Measurements from ENCODE around the gene PIP5KL1. TPM values are rescaled to one million over a fixed set of nuclear protein-coding genes. Genes with fewer than 3 reads are reported as not detected.

The PIP5KL1 gene
- total RNA-seq, 1 experiment from 2014 or later: 5.1 TPM

GRCh38 chr9:127918183-127919107 is 12.1 kb downstream of the PIP5KL1 start:
- Histone ChIP-seq H3F3A (ENCODE audit: low read length, unreplicated experiment) (no peaks in the 10 kb centered on the region), H3K4me3 (ENCODE audit: low read length) (no peak overlapping the region), H3K9me2 (replicated peaks; ENCODE audit: low read length) (no peaks in the 10 kb centered on the region), H3K4me2 (ENCODE audit: low read length) (peak overlapping the region; percentile 49), H3K9me3 (ENCODE audit: low read length) (no peaks in the 10 kb centered on the region), H3K9ac (ENCODE audit: low read length) (peak overlapping the region; percentile 65), H3K27ac (ENCODE audit: low read length) (peak overlapping the region; percentile 95), H4K20me1 (ENCODE audit: low read length) (no peaks in the 10 kb centered on the region), H3K79me2 (ENCODE audit: low read length) (peaks cover 19% of the 10 kb centered on the region), H3K36me3 (ENCODE audit: low read depth, low read length) (no peaks in the 10 kb centered on the region), H3K4me1 (ENCODE audit: insufficient read depth, low read length) (peaks cover 46% of the 10 kb centered on the region), H3K27me3 (ENCODE audit: low read length) (no peaks in the 10 kb centered on the region), H2AFZ (ENCODE audit: low read length) (no peak overlapping the region)
- intact Hi-C loops (cut with micrococcal nuclease): loop anchor here (5.0 to 10.0 kb wide), 2 partner anchors 41 to 344 kb away; partner anchors contain the start of gene AK1
- POLR2A ChIA-PET (ENCODE audit: unreplicated experiment): no interaction called here
- TF ChIP-seq, protein P1, sequence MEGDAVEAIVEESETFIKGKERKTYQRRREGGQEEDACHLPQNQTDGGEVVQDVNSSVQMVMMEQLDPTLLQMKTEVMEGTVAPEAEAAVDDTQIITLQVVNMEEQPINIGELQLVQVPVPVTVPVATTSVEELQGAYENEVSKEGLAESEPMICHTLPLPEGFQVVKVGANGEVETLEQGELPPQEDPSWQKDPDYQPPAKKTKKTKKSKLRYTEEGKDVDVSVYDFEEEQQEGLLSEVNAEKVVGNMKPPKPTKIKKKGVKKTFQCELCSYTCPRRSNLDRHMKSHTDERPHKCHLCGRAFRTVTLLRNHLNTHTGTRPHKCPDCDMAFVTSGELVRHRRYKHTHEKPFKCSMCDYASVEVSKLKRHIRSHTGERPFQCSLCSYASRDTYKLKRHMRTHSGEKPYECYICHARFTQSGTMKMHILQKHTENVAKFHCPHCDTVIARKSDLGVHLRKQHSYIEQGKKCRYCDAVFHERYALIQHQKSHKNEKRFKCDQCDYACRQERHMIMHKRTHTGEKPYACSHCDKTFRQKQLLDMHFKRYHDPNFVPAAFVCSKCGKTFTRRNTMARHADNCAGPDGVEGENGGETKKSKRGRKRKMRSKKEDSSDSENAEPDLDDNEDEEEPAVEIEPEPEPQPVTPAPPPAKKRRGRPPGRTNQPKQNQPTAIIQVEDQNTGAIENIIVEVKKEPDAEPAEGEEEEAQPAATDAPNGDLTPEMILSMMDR (conservative IDR thresholded peaks at IDR 0.05; ENCODE audit: low read depth, low read length): peak; percentile 27; the same call in 1 of the 2 replicates
- TF ChIP-seq EZH2phosphoT487 (IDR thresholded peaks at IDR 0.05; ENCODE audit: borderline replicate concordance, low read length): no peak
- no peak for TF ChIP-seq EZH2 (IDR thresholded peaks at IDR 0.05; ENCODE audit: low read length, unreplicated experiment)
- BruUV-seq (replicated peaks): no TSS peak
- CTCF ChIA-PET: no interaction called here
- no peak for ATAC-seq
- peak; percentile 15 for DNase-seq

DNA sequence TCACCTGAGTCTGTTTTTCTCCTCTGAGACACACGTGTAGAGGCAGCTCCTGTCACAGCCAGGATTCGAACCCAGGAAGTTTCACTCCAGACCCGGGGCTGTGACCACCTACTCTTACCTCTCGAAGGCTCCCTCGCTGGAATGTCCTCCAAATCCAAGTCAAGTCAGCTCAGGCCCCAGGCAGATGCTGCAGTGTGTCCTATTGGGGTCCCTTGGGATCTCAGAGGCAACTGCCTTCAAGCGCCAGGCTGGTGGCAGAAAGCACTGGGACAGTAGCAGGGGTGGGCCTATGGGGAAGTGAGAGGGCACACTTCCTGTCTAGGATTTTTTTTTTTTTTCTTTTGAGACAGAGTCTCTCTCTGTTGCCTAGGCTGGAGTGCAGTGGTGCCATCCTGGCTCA is 13.0 kb downstream of the PIP5KL1 start:
- Histone ChIP-seq H4K20me1 (ENCODE audit: low read length) (no peaks in the 10 kb centered on the region), H3K9me2 (replicated peaks; ENCODE audit: low read length) (no peaks in the 10 kb centered on the region), H3K9me3 (ENCODE audit: low read length) (no peaks in the 10 kb centered on the region), H3K27me3 (ENCODE audit: low read length) (no peaks in the 10 kb centered on the region), H3K9ac (ENCODE audit: low read length) (no peak overlapping the region), H3K27ac (ENCODE audit: low read length) (no peak overlapping the region), H3K4me1 (ENCODE audit: insufficient read depth, low read length) (peaks cover 41% of the 10 kb centered on the region), H3K79me2 (ENCODE audit: low read length) (peaks cover 19% of the 10 kb centered on the region), H3K4me2 (ENCODE audit: low read length) (peak overlapping the region; percentile 38; the same call in 1 of the 2 replicates), H2AFZ (ENCODE audit: low read length) (no peak overlapping the region), H3F3A (ENCODE audit: low read length, unreplicated experiment) (no peaks in the 10 kb centered on the region), H3K36me3 (ENCODE audit: low read depth, low read length) (no peaks in the 10 kb centered on the region), H3K4me3 (ENCODE audit: low read length) (no peak overlapping the region)
- POLR2A ChIA-PET (ENCODE audit: unreplicated experiment): no interaction called here
- DNase-seq: no peak
- CTCF ChIA-PET: no interaction called here
- TF ChIP-seq EZH2 (IDR thresholded peaks at IDR 0.05; ENCODE audit: low read length, unreplicated experiment) (no peak), EZH2phosphoT487 (IDR thresholded peaks at IDR 0.05; ENCODE audit: borderline replicate concordance, low read length) (no peak)
- TF ChIP-seq, protein P1 (conservative IDR thresholded peaks at IDR 0.05; ENCODE audit: low read depth, low read length): no peak
- no TSS peak for BruUV-seq (replicated peaks)
- ATAC-seq: no peak
- intact Hi-C loops (cut with micrococcal nuclease): loop anchor here (5.0 to 10.0 kb wide), 2 partner anchors 40 to 343 kb away; partner anchors contain the start of gene AK1
